Kidney epithelial cell (primary cell): ENCODE results near the gene MAN1B1. TPM values are rescaled to one million over a fixed set of nuclear protein-coding genes. Genes with fewer than 3 reads are reported as not detected.
A peak's percentile ranks its signal among the peaks of the same experiment; 100 is the strongest.
"Not testable (repeated sequence)": the region's sequence is repeated elsewhere in the genome, so short reads cannot be mapped to it uniquely, and the experiment has no call there.

Experiments used
- DNase-seq: peaks from one replicate; pipeline ENCODE4 v3.0.0-alpha.2; 2010; ENCODE audit warnings: low read depth
- H3K27me3 ChIP-seq: 2 replicates; pipeline ENCODE4 v1.6.0; 2011; ENCODE audit warnings: low read length; ENCODE audit not compliant: control insufficient read depth, insufficient read depth
- H3K36me3 ChIP-seq: 2 replicates; pipeline ENCODE4 v1.5.1; 2011; ENCODE audit warnings: low read length; ENCODE audit not compliant: control insufficient read depth, insufficient read depth
- H3K4me3 ChIP-seq: 2 replicates; pipeline ENCODE4 v1.5.1; 2011; ENCODE audit warnings: low read depth, mild to moderate bottlenecking, control low read depth, low read length
- total RNA-seq: library from RNA; depleted of rRNA; stranded (reverse); fragments of >200 nt; gene quantifications from 2 replicates; pipeline ENCODE4 v1.2.3, GENCODE V29; 2015
- TF ChIP-seq, protein P1 (sequence below): IDR thresholded peaks from 2 replicates; pipeline ENCODE4 v1.5.1; 2011; ENCODE audit warnings: mild to moderate bottlenecking, moderate library complexity, low read length, control low read depth, inconsistent platforms; ENCODE audit not compliant: insufficient read depth, poor library complexity, severe bottlenecking

The MAN1B1 gene
- total RNA-seq, 1 donor from 2014 or later: 76.8 TPM

DNA sequence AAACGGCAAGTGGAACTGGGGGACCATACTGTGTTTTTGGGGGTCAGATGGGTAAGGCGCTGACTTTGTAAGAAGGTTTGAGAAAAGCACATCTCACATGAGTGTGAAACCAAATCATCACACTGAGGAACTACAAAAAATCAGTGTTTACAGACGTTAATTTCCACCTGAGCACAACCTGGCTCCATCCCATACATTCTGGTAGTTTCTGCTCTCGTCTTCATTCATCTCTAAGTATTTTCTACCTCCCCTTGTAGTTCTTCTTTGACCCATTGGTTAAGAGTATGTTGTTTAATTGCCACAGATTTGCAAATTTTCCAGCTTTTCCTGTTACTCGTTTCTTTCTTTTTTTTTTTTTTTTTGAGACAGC, 36.7 kb downstream of the MAN1B1 start:
- TF ChIP-seq, protein P1, sequence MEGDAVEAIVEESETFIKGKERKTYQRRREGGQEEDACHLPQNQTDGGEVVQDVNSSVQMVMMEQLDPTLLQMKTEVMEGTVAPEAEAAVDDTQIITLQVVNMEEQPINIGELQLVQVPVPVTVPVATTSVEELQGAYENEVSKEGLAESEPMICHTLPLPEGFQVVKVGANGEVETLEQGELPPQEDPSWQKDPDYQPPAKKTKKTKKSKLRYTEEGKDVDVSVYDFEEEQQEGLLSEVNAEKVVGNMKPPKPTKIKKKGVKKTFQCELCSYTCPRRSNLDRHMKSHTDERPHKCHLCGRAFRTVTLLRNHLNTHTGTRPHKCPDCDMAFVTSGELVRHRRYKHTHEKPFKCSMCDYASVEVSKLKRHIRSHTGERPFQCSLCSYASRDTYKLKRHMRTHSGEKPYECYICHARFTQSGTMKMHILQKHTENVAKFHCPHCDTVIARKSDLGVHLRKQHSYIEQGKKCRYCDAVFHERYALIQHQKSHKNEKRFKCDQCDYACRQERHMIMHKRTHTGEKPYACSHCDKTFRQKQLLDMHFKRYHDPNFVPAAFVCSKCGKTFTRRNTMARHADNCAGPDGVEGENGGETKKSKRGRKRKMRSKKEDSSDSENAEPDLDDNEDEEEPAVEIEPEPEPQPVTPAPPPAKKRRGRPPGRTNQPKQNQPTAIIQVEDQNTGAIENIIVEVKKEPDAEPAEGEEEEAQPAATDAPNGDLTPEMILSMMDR: no peak
- no peak for DNase-seq
- H3K27me3 ChIP-seq: no peaks in the 10 kb centered on the region
- H3K36me3 ChIP-seq: no peaks in the 10 kb centered on the region
- H3K4me3 ChIP-seq: no peak overlapping the region

DNA sequence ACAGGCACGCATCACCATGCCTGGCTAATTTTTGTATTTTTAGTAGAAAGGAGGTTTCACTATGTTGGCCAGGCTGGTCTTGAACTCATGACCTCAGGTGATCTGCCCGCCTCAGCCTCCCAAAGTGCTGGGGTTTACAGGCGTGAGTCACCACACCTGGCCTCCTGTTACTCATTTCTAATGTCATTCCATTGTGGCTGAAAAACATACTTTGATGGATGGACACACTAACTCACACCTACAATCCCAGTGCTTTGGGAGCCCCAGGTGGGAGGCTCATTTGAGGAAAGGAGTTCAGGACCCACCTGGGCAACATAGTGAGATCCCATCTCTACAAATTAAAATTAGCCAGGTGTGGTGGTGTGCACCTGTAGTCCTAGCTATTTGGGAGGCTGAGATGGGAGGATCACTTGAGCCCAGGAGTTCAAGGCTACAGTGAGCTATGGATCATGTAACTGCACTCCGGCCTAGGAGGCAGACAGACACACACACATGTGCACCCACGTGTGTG, 37.2 kb downstream of the MAN1B1 start:
- DNase-seq: not testable (repeated sequence)

DNA sequence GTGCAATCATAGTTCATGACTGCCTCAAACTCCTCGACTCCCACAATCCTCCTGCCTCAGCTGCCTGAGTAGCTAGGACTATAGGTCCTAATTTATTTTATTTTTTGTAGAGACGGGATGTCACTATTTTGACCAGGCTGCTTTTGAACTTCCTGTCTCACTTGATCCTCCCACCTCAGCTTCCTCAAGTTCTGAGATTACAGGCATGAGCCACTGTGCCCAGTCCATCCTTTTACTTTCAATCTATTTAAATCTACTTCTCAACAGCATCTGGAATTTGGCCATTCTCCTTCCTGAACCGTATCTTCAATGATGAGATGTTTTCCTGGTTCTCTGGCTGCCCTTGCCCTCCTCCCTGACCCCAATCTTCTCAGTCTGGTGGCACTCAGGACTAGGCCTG, 40.0 kb downstream of the MAN1B1 start:
- Histone ChIP-seq H3K4me3 (no peak overlapping the region), H3K27me3 (no peaks in the 10 kb centered on the region), H3K36me3 (no peaks in the 10 kb centered on the region)
- DNase-seq: no peak
- TF ChIP-seq, protein P1: no peak

More for the DNA sequence above, 37.2 kb downstream of the MAN1B1 start:
- H3K36me3 ChIP-seq, H3K4me3 ChIP-seq, H3K27me3 ChIP-seq: not testable (repeated sequence)

DNA sequence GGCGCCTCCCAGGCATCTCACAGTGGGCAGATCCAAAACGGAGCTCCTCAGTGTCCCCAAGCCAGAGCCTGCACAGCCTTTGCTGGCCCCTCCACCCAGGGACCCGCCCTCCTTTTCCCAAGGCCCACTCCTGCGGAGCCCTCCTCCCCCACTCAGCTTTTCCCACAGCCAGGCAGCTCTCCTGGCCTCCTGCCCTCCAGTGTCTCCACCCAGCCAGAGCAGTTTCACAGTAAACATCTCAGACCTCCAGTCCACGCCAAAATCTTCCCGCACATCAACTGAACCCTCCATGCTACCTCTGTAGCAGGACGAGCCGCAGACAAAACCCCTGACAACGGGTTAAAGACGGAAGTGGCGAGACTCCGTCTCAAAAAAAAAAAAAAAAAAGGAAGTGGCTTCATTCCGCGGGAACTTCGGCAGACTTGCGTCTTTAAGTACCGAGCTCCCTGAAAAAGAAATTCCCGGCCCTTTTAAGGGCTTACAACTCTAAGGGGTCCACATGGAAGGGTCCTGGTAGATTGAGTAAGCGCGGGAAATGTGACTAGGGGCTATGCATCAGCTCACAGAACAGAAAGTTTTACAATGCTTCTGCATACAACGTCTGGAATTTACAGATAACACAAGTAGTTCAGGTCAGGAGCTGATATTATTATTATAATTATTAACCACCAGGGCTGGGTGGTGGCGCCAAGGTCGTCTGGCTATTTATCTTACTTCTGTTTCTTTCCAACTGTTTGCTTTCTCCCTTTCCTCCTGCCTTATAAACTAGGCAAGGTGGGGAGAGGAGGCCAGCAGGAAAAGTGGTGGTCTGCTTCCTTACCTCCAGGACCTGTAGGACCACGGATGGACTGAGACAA, 40.7 kb downstream of the MAN1B1 start:
- Histone ChIP-seq H3K27me3 (no peaks in the 10 kb centered on the region), H3K36me3 (no peaks in the 10 kb centered on the region), H3K4me3 (no peak overlapping the region)
- no peak for DNase-seq
- TF ChIP-seq, protein P1: no peak

DNA sequence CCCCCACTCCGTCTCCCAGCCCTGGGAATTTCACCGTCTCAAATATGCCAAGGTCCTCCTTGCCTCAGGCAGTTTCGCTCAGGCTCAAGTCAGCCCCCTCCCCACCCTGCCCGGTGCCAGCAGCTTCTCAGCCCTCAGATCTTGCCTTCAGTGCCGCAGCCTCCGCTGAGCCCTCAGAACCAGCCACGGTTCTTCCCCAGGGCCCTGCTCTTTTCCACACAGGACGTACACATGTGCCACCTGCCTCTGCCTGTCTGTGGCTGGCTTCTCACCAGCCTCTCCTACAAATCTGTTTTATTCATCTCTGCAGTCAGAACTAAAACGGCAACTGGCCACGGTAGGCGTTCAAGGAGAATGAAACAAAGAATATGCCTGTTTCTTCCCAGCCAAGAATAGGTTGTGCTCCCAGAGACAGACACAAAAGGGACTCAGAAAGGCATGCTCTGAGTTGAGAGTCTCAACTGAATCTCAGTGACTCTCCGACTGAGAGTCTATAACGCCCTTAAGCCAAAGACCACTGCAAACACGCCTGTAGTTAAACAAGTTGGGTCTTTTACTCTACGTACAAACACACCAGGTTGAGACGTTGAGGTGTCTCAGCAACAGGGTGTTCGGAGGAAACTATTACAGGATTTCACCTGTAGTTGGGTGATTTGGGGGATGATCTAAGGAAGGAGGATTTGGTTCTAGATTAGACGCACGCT, 41.5 kb downstream of the MAN1B1 start:
- no peaks in the 10 kb centered on the region for H3K27me3 ChIP-seq
- no peaks in the 10 kb centered on the region for H3K36me3 ChIP-seq
- peak overlapping the region; percentile 68 for H3K4me3 ChIP-seq
- no peak for DNase-seq
- TF ChIP-seq, protein P1: no peak

DNA sequence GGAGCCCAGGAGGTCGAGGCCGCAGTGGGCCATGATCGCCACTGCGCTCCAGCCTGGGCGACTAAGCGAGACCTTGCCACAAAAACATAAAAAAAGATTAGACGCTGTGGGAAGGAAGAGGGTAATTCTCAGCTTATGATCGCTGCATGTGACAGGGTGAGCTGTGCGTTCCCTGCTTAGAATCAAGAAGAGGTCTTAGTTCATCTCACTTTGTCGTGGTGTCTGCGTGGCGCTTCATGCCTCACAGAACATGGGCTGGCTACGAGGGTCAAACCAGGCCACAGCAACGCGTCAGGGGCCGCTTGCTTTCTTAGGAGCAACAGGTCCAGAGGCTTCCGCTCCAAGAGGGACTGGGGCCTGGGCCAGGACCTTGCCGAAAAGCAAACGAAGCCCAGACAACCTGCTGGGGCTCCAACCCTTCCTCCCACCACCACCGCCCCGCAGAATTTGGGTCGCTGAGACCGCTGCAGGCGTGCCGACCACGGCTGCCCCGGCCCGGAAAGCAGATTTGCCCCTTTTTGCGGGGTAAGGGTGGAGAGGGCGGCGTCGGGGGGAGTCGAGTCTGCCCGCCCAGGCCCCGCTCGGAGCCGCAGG, 42.2 kb downstream of the MAN1B1 start:
- no peak for DNase-seq
- H3K36me3 ChIP-seq: no peaks in the 10 kb centered on the region
- no peaks in the 10 kb centered on the region for H3K27me3 ChIP-seq
- TF ChIP-seq, protein P1: no peak
- peak overlapping the region; percentile 68 for H3K4me3 ChIP-seq
